NCI-H82 treated with DMSO at 0.1 percent for 48 hours (cell line): ENCODE results near the gene ADCK2.
"Not testable (repeated sequence)": the region's sequence is repeated elsewhere in the genome, so short reads cannot be mapped to it uniquely, and the experiment has no call there.

Experiments
- DNase-seq: peaks from one replicate; lab custom pipeline; 2025; ENCODE audit not compliant: unreplicated experiment; lab: John Stamatoyannopoulos, UW

The ADCK2 gene

GRCh38 chr7:140673774-140674155, 1.0 kb downstream of the ADCK2 start:
- DNase-seq: no peak

GRCh38 chr7:140674356-140674800, 1.6 kb downstream of the ADCK2 start:
- no peak for DNase-seq

- DNase-seq: peak; percentile 35
These were observed 2.4 kb downstream of the ADCK2 start for GRCh38 chr7:140674899-140675701.

GRCh38 chr7:140675726-140676125, 3.0 kb downstream of the ADCK2 start:
- DNase-seq: no peak

- no peak for DNase-seq
These were observed 3.6 kb downstream of the ADCK2 start for GRCh38 chr7:140676306-140676705.

GRCh38 chr7:140676956-140677355, 4.2 kb downstream of the ADCK2 start:
- DNase-seq: not testable (repeated sequence)

GRCh38 chr7:140677496-140677895, 4.8 kb downstream of the ADCK2 start:
- no peak for DNase-seq

GRCh38 chr7:140678081-140678815, 5.5 kb downstream of the ADCK2 start:
- no peak for DNase-seq

- no peak for DNase-seq
These were observed 6.0 kb downstream of the ADCK2 start for GRCh38 chr7:140678816-140679130.

GRCh38 chr7:140679186-140679585, 6.4 kb downstream of the ADCK2 start:
- DNase-seq: no peak

- DNase-seq: no peak
These were observed 8.1 kb downstream of the ADCK2 start for GRCh38 chr7:140680886-140681285.

GRCh38 chr7:140681766-140682165, 9.0 kb downstream of the ADCK2 start:
- no peak for DNase-seq

- no peak for DNase-seq
These were observed 10.9 kb downstream of the ADCK2 start for GRCh38 chr7:140683657-140684056.

GRCh38 chr7:140684066-140684950, 11.6 kb downstream of the ADCK2 start:
- DNase-seq: no peak

GRCh38 chr7:140685407-140686087, 12.8 kb downstream of the ADCK2 start:
- DNase-seq: no peak

GRCh38 chr7:140686921-140687320, 14.2 kb downstream of the ADCK2 start:
- no peak for DNase-seq

GRCh38 chr7:140688341-140688740, 15.6 kb downstream of the ADCK2 start:
- DNase-seq: no peak

GRCh38 chr7:140689199-140690152, 16.7 kb downstream of the ADCK2 start:
- no peak for DNase-seq

- no peak for DNase-seq
These were observed 18.8 kb downstream of the ADCK2 start for GRCh38 chr7:140691376-140692045.
